Measurements from ENCODE around the gene BACH2.

DNA sequence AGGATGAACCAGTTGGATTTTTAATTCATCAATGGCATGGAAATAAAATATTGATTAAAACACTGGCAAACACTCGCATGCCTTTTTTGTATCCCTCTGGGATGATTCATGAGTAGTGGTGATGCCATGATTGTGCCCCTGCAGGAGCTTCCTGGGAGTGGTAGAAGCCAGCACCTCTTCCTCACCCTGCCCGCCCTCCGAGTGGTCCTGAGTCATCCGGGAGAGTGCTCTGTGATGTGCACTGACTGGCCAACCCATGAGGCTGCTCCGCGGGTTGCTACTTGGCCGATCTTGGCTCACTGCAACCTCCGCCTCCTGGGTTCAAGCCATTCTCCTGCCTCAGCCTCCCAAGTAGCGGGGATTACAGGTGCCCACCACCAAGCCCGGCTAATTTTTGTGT, 375.0 kb downstream of the BACH2 start:
- no peak for TF ChIP-seq YBX1 (IDR thresholded peaks at IDR 0.05)
- no peak for TF ChIP-seq SAP30 (IDR thresholded peaks at IDR 0.05; ENCODE audit: borderline replicate concordance, insufficient read depth, low read depth, low read length, poor library complexity, severe bottlenecking)
- TF ChIP-seq, protein P1, sequence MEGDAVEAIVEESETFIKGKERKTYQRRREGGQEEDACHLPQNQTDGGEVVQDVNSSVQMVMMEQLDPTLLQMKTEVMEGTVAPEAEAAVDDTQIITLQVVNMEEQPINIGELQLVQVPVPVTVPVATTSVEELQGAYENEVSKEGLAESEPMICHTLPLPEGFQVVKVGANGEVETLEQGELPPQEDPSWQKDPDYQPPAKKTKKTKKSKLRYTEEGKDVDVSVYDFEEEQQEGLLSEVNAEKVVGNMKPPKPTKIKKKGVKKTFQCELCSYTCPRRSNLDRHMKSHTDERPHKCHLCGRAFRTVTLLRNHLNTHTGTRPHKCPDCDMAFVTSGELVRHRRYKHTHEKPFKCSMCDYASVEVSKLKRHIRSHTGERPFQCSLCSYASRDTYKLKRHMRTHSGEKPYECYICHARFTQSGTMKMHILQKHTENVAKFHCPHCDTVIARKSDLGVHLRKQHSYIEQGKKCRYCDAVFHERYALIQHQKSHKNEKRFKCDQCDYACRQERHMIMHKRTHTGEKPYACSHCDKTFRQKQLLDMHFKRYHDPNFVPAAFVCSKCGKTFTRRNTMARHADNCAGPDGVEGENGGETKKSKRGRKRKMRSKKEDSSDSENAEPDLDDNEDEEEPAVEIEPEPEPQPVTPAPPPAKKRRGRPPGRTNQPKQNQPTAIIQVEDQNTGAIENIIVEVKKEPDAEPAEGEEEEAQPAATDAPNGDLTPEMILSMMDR (IDR thresholded peaks at IDR 0.05 in 2 of 3, conservative IDR thresholded peaks at IDR 0.05 in 1 of 3; ENCODE audit: insufficient read depth in 2 of 3, low read depth in 1 of 3, low read length in 3 of 3): no peak

Measured in K562 (cell line).